SH-SY5Y (cell line): ENCODE results near the gene GAB2.

Source experiments
- GATA2 ChIP-seq: IDR thresholded peaks from 2 replicates; pipeline ENCODE4 v1.6.1; 2011; ENCODE audit warnings: mild to moderate bottlenecking, low read depth, low read length
- GATA3 ChIP-seq: IDR thresholded peaks from 2 replicates; pipeline ENCODE4 v1.6.1; 2011; ENCODE audit warnings: low read depth, mild to moderate bottlenecking, low read length, moderate library complexity

The GAB2 gene

DNA sequence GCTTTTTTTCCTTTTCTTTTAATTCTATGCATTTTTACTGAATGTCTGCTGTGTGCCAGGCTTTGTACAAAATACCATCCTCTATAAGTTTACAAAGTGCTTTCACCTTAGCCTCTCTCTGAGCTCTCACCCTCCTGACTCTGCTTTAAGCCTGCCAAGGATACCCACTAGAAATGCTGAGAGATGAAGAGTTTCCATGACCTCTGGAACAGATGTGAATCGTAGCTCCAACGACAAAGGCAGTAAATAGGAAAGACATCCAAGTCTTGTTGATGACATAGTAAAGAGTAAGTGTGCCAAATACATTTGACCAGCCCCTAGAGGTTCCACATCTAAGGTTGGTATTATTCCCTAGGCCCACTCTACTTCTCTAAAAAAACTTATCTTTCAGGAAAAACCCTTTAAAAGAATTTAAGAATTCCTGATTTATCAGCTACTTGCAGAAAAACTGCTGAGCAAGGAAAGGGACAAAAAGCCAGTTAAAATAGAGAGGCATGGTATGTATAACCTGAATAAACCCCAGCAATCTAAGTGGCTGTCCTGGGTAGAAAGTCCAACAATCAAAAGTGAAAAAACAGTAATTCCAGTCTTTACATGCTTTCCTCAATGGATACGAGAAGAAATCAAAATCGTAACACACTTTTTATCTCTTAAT, 45.4 kb downstream of the GAB2 start:
- TF ChIP-seq GATA3 (no peak), GATA2 (no peak)

DNA sequence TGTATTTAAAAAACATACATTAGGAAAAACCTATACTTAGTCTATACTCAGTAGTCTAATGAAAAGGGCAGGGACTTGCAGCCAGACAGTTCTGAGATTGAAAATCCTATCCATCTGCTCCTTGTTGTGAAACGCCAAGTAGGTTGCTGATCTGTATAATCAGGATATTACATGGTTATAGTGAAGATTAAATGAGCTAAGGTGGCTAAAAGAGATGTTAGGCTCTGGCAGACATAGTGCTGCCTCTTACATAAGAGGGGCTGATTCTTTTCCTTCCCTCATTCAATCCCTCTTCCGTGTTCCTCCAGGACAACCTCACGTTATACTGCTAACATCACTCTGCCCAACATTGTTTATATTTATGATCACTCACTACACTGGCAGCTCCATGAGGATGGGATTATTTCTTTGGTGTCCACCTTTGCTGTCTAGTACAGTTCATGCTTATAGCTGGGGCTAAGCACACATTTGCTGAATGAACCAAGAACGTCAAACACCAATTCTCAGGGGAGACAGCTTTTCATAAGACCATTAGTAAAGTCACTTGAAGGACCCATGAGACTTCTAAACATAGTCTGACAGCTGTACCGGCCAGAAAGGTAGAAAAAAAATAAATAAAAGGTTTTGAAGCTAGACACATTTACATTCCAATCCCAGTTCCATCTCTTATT, 46.3 kb downstream of the GAB2 start:
- TF ChIP-seq GATA3 (no peak), GATA2 (no peak)

DNA sequence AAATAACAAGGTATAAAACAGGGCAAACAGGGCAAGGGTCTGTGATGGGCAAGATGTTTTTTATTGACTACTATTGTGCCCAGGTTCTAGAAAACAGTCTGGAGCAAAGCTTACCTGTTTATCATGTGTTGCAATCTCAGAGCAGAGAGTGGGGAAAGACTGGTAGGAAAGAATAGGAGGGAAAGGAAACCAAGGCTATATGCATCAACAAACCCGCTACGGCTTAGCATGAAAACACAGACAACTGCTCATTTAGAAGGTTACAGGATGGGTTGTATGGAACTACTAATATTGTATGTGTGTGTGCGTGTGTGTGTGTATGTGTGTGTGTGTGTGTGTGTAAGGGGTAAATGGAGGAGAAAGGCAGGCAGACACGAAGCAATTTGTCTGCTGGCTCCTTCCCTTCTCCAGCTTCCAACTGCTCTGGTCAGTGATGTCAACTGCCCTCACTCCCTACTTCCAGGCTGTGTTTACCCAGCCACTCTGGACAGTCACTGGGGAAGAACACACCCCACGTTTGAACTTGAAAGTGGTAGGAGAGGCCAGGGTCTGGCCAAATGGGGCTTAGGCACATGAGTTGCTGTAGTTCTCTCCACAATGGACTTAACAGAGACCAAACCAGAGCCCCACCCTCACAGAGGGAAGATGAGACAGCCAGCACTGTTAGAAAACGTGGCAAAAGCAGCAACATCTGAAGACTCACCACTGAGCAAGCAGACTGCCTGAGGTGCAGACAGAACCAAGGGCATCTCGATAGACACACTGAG, 47.0 kb downstream of the GAB2 start:
- TF ChIP-seq GATA2 (peak; percentile 61), GATA3 (no peak)

DNA sequence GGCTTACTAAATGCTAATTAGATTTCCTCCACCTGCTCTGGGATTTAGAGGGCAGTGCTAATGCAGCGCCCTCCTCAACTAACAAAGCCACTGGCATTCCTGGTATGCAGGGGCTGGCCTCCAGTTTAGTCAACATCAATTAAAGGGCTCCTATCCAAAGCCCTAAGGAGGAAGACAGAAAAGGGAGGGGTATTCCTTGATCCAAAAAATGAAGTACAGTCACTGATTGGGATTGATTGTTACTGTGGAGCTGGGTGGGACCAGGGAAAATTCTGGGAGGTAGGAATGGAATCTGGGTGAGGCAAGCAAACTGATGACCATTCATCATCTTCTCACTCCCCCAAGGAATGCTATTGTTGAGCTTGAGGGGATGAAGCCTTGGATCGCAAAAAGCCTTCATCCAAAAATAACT, 52.2 kb downstream of the GAB2 start:
- TF ChIP-seq GATA2, result no peak

DNA sequence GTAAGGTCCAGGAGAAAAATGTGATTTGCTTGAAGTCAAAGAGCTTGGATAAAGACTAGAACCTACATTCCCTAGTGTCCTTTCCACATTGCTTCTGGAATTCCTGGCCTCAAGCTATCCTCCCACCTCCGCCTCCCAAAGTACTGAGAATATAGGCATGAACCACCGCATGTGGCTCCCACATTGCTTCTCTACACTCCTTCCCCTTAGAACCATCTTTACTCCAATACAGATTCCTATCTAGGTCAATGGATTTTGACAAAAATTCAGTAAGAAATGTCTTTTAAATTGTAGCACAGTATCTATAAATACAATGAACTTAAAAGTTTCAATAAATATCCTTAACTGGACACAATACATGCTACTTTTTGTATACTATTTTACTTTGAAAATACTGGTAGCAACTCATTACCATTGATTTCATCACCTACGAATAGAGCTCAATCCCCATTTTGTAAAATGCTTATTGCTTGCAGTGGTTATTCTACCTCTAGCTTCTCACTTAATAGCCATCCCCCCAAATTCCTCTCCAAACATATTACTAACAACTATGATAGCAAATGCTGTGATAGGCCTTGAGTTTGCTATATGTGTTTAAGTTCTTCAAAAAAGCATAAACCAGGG, 53.4 kb downstream of the GAB2 start:
- TF ChIP-seq GATA3, result no peak
- TF ChIP-seq GATA2, result no peak

DNA sequence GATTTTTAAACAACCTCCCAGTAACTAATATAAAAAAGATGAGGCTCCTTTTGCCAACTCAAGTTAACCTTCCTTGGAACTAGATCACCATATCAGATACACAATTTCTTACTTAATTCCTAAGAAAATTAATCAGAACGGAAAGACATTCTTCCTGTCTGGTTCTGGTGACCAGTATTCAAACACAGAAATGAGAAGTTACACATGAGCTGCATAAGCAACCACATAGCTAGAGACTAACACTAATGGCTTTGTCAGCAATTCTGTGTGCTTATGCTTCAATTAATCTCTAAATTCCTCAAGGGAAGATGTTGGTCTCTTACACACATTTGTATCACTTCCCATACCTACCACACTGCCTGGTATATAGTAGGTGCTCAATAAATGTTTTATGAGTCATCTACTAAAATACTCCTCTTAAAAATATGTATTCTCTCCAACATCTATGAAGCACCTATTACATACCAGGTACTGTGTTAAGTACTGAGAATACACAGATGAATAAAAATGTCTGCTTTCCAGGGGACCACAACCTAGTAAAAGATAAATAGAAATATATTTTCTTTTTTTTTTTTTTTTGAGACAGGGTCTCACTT, 54.5 kb downstream of the GAB2 start:
- TF ChIP-seq GATA2 (no peak), GATA3 (no peak)

DNA sequence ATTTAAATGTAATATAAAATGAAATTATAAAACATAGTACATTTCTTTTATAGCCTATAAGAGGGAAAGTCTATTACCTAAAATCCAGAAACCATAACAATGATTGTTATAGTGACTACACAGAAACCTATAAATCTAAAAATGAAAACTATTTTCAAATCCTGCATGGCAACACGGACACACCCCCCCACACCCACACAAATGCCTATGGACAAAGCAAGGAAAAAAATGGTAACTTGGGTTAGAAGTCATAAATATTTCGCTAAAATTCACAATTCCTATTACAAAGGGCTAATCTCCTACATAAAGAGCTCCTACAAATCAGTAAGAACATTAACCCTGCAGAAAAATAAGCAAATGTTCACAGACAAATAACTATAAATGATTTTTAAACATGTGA, 56.4 kb downstream of the GAB2 start:
- TF ChIP-seq GATA2, result no peak

DNA sequence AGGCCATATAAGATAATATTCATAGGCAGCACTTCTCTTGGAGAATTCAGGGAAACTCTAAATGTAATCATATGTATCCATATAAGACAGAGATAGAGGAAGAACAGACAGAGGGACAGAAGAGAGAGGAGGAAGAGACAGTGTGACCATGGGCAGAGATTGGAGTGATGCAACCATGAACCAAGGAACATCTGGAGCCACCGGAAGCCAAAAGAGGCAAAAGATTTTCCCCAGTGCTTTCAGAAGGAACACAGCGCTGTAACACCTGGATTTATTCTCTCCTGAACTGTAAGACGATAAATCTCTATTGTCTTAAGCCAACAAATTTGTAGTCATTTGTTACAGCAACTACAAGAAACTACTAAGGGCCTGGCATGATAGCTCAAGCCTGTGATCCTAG, 57.7 kb downstream of the GAB2 start:
- no peak for TF ChIP-seq GATA2
- TF ChIP-seq GATA3, result no peak

DNA sequence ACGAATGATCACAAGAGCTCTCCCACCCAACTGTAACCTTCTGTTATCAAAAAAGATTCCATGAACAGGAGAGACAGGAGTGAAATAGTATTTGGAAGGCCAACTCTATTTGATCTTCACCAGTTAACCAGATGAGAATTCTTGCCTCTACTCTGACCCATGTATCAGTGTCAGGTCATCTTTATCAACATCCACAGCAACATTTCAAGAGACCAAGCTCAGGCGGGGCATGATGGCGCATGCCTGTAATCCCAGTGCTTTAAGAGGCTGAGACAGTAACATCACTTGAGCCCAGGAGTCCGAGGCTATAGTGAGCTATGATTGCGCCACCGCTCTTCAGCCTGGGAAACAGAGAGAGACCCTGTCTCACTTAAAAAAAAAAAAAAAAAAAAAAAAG, 62.3 kb downstream of the GAB2 start:
- TF ChIP-seq GATA3 (no peak), GATA2 (no peak)

DNA sequence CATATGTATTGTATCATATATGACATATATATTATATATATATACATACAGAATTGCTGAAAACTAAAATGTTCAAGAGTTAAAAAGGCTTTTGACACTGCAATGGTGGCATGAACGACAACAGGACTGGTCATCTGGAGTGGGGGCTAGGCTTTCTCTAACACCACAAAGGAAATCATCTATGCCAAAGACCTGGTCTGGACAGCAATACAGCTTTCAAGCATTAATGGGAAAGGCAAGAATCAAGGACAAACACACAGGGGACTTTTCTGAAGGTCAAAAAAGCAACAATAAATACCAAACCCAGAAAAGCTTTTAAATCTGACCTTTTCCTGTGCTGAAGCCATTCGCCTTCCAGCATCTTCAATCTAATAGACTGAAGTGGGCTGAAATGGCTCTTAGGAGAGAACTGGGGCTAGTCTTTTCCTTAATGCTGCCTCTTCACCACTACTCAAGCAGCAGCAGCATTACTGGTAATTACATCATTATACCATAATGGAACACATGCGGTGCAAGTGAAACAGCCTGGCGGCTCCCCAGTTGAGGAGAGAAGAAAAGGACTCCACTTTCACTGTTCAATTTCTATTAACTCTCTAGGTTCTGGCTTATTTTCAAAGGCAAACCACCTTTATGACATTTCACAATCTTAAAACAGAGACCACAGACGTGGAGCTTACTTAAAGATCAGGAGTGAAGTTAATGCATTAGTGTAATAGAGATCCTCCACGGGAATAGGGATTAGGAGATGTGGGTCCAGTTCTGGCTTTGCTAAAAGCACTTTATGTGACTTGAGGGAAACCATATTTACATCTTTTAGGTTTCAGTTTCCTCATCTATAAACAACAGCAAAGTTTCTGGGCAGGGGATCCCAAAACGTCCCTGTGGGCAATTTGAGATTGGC, 63.0 kb downstream of the GAB2 start:
- TF ChIP-seq GATA2 (no peak), GATA3 (no peak)

DNA sequence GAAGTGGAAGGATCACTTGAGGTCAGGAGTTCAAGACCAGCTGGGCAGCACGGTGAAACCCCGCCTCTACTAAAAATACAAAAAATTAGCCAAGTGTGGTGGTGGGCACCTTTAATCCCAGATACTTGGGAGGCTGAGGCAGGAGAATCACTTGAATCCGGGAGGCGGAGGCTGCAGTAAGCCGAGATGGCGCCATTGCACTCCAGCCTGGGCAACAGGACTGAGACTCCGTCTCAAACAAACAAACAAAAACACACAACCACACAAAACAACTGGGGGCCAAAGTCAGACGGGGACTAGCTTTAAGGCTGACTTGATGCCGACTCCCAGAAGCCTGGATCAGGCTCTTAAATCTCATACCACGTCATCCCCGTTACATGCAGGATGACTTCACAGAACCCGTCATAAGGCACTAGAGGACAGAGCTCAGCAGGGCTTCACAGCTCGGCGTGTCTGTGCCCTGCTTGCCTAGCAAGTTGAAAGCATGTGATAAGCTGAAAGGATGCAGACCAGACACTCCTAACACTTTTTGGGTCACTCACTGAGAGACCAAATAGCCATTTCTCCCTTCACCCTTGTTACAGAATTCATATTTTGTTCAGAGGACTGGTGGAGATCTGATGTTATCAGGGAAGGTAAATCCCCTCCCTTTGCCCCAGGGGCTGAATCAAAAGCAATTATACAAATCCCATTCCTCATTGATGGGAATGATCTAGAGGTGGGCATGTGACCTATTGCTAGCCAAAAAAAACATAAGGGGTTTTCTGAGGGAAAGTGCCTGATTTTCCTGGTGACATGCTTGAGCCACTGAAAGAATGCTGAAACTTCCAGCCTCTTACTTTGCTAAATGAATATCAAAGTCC, 65.4 kb downstream of the GAB2 start:
- TF ChIP-seq GATA3 (peak; percentile 65), GATA2 (peak; percentile 95)

DNA sequence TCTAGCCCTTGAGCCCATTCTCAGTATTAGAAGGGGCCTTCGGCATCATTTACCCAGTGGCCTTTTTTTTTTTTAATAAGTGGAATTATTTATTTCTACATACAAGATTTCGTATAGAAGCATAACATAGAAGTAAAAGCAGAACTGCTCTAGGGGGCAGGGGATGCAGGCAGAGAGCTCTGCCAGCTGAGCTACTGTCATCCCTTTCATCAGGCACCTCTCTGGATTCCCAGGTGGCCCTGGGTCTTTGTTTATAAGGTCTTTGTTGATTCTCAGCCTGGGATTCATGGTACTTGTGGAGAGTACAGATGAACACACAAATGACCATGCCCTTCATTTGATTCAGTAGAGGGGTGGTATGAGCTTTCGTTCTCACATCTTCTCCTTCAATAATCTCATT, 66.4 kb downstream of the GAB2 start:
- TF ChIP-seq GATA2 (no peak), GATA3 (no peak)
